Measurements from ENCODE around the gene ZFPM1. TPM values are rescaled to one million over a fixed set of nuclear protein-coding genes. Genes with fewer than 3 reads are reported as not detected.

Gene ZFPM1
- total RNA-seq, 1 experiment from 2014 or later, result 1.1 TPM

DNA sequence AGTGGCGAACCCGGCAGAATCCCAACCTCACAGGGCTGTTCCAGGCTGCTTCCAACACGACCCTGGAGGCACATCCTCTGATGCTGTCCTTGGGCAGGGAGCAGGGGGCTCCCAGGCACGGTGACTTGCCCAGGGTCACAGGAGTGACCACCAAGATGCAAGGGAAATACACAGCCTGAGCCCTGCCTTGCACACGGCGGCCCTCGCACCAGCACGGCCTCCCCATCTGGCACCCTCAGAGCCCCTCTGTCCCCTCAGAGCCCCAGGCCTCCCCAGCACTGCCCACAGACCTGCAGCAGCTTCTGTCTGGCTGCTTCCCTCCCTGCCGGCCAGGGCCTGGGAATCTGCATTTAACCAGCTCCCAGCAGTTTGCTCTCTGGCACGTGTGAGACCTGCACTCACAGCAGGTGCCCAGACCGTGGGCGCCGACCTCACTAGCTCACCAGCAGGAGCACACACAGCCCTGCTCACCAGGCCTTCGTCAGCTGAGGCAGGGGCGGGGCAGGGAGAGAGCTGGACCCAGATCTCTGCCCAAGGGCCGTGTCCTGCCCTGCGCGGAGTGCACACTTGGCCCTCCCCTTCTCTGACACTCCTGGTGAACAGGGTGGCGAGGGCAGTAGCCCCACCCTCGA, 87.4 kb downstream of the ZFPM1 start:
- no peaks in the 10 kb centered on the region; the same call in 1 of the 2 replicates for H3K27me3 ChIP-seq (ENCODE audit: control insufficient read depth, insufficient read depth, low read length)
- no peak overlapping the region for H3K4me3 ChIP-seq (ENCODE audit: insufficient read depth, low read depth, low read length)
- DNase-seq, result no peak
- no peaks in the 10 kb centered on the region; the same call in 1 of the 2 replicates for H3K36me3 ChIP-seq (replicated peaks; ENCODE audit: control insufficient read depth, insufficient read depth, low read length)

DNA sequence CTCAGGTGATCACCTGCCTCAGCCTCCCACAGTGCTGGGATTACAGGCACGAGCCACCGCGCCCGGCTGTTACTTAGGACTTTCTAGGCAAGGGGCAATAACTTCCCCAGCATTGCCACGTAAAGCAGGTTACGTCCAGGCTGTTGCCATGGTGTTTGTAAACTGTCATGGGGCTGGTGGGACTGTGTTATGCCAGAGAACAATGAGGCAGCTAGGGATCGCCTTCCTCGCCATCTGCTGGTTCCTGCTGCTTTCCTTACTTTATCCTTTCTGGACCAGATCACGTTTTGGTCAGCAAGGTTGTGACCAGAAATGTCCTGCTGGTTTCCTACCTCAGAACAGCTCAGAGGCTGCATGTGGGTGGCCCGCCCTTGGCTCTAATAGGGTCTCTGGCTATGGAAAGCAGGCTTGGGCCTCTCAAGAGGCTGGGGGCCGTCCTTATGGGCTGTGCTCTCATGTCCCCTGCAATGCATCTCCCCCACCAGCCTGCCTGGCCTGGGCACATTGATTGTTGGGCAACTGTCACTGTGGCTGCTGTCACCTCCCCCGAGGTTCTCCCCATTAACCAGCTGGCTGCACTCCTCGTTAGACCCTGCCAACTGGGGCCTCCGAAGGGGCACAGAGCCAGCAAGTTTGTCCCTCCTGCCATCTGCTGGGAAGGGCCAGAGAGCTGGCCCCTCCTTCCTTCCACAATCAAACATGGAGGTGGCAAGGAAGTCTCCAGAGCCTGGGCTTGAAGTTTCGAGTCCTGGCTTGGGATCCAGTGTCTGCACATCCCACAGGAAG, 88.9 kb downstream of the ZFPM1 start:
- peak; percentile 58 for DNase-seq
- Histone ChIP-seq H3K36me3 (replicated peaks; ENCODE audit: control insufficient read depth, insufficient read depth, low read length) (no peaks in the 10 kb centered on the region; the same call in 1 of the 2 replicates), H3K27me3 (ENCODE audit: control insufficient read depth, insufficient read depth, low read length) (peaks cover 6% of the 10 kb centered on the region), H3K4me3 (ENCODE audit: insufficient read depth, low read depth, low read length) (no peak overlapping the region)

DNA sequence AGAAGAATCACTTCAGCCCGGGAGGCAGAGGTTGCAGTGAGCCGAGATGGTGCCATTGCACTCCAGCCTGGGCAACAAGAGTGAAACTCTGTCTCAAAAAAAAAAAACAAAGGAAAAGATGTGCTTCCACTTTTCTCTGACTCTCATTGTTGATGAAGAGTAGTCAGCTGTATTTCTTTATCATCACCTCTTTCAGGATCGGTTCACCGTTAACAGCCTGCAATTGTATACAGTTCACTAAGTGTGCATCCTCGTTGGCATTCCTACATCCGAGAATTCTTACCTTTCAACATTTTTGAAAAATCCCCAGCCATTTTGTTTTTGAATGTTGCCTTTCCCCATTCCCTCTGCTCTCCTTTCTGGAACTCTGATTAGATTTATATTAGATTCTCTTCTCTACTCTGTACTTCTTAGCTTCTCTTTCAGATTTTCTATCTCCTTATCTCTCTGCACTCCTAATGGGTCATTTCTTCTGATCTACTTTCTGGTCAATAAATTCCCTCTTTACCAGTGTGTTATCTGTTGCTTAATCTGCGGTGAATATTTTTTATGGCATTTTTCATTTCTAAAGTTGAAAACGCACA, 90.2 kb downstream of the ZFPM1 start:
- DNase-seq, result peak; percentile 30
- peaks cover 8% of the 10 kb centered on the region for H3K27me3 ChIP-seq (ENCODE audit: control insufficient read depth, insufficient read depth, low read length)
- H3K36me3 ChIP-seq (replicated peaks; ENCODE audit: control insufficient read depth, insufficient read depth, low read length), result no peaks in the 10 kb centered on the region; the same call in 1 of the 2 replicates
- no peak overlapping the region for H3K4me3 ChIP-seq (ENCODE audit: insufficient read depth, low read depth, low read length)

DNA sequence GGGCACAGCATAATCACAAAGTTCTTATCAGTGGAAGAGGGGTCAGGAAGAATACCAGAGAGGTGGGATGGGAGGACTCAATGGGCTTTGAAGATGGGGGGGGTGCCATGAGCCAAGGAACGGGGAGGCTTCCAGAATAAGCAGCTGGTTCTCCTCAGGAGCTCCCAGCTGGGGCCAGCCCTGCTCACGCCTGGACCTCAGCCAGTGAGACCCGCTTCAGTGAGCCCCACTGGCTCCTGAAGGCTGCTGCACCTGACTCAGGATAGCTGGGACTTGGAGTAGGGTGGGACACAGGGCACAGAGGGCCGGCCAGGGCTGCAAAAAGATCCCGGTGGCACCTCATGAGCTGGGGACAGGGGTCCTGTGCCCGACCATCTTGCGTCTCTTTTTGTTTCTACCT, 92.7 kb downstream of the ZFPM1 start:
- DNase-seq, result no peak
- peaks cover 8% of the 10 kb centered on the region for H3K27me3 ChIP-seq (ENCODE audit: control insufficient read depth, insufficient read depth, low read length)
- no peaks in the 10 kb centered on the region; the same call in 1 of the 2 replicates for H3K36me3 ChIP-seq (replicated peaks; ENCODE audit: control insufficient read depth, insufficient read depth, low read length)
- no peak overlapping the region for H3K4me3 ChIP-seq (ENCODE audit: insufficient read depth, low read depth, low read length)

DNA sequence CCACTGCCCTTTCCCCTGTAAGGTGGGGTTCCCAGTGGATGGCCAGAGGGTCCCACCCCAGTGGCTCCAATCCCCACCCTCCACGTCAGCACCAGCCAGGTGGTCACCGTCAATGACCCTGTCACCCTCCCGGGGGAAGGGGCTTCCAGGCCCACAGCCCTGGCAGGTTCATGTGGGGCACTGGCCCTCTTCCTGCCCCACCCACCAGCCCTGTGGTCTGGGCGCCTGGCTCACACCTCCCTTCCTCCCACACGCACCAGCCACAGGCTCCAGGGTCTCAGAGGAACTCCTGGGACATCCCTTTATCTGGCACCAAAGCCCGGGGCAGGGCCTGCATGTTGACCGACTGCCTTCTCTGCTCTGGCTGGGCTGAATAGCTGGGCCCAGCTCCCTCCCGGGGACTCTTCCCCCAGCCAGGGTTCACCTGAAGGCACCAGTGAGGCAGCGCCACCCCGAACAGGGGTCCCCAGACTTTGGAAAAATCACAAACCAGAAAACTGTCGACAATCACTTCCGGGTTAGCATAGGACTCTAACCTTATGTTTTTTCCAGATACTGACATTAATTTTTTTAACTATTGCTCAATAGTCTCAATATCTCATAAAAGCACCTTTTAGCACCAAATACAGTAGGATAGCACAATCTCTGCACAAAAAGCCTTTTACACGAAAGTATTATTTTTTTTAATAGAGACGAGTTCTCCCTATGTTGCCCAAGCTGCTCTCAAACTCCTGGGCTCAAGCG, 95.2 kb downstream of the ZFPM1 start:
- H3K4me3 ChIP-seq (ENCODE audit: insufficient read depth, low read depth, low read length), result no peak overlapping the region
- no peaks in the 10 kb centered on the region; the same call in 1 of the 2 replicates for H3K36me3 ChIP-seq (replicated peaks; ENCODE audit: control insufficient read depth, insufficient read depth, low read length)
- peak; percentile 57 for DNase-seq
- peaks cover 8% of the 10 kb centered on the region for H3K27me3 ChIP-seq (ENCODE audit: control insufficient read depth, insufficient read depth, low read length)

DNA sequence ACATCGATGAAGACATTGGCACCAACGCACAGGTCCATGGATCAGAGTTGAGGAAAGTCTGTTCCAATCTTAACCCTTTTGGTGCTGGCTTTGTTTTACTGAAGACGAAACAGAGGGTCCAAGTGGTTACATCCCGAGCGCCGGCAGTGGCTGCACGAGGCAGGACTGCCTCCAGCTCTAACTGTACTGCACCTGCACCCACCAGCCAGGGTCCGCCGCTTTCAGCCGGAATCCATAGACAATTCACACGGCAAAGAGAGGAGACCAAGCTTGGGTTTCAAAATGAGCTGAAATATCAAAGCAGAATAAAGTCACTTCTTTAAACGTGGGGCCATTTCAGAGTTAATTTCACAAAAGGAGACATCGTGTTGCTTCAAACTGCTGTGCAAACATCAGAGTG, 95.9 kb downstream of the ZFPM1 start:
- peak; percentile 36 for DNase-seq
- peaks cover 8% of the 10 kb centered on the region for H3K27me3 ChIP-seq (ENCODE audit: control insufficient read depth, insufficient read depth, low read length)
- no peak overlapping the region for H3K4me3 ChIP-seq (ENCODE audit: insufficient read depth, low read depth, low read length)
- no peaks in the 10 kb centered on the region; the same call in 1 of the 2 replicates for H3K36me3 ChIP-seq (replicated peaks; ENCODE audit: control insufficient read depth, insufficient read depth, low read length)

DNA sequence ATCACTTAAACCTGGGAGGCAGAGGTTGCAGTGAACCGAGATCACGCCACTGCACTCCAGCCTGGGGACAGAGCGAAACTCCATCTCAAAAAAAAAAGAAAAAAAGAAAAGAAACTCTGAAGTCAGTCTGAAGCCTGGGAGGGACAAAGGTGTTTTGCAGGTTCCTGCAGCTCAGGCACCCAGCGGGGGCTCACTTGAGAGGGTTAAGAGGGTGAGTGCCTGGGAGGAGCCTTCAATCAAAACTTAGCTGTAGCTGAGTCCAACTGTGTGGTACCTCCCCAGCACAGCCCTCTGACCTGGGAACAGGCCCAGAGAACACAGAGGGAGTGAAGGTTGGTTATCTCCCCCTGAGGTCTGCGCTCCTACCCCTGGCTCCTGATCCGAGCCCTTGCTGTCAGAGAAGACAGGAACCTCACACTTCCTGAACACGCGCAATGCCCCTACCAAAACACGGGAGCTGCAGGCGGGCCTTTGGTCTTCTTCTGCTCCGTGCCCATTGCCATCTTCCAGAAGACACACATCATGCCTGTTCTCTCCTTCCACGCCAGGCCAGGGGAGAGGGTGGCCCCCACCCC, 96.7 kb downstream of the ZFPM1 start:
- DNase-seq, result peak; percentile 56
- Histone ChIP-seq H3K4me3 (ENCODE audit: insufficient read depth, low read depth, low read length) (no peak overlapping the region), H3K36me3 (replicated peaks; ENCODE audit: control insufficient read depth, insufficient read depth, low read length) (no peaks in the 10 kb centered on the region)

DNA sequence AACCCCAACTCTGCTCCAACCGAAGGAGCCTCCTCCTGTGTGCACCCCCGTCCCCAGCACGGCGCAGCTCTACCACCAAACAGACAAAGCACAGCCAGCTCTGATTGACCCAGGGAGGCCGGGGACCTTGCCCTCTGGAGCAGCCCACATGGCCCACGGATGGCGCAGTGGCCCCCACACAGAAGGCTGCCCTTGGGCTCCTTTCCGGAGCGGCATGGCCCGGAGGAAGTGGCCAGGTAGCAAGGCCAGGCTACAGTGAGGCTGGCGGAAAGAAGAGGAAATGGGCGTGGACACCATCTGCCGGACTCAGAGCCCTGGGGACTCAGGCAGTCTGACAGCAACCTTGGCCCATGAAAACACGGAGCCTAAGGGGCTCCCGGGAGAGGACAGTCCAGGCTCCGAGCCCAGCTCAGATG, 97.2 kb downstream of the ZFPM1 start:
- no peaks in the 10 kb centered on the region for H3K36me3 ChIP-seq (replicated peaks; ENCODE audit: control insufficient read depth, insufficient read depth, low read length)
- H3K27me3 ChIP-seq (ENCODE audit: control insufficient read depth, insufficient read depth, low read length), result peaks cover 8% of the 10 kb centered on the region
- no peak overlapping the region for H3K4me3 ChIP-seq (ENCODE audit: insufficient read depth, low read depth, low read length)
- peak; percentile 56 for DNase-seq

More for the DNA sequence above, 96.7 kb downstream of the ZFPM1 start:
- peaks cover 8% of the 10 kb centered on the region for H3K27me3 ChIP-seq (ENCODE audit: control insufficient read depth, insufficient read depth, low read length)

DNA sequence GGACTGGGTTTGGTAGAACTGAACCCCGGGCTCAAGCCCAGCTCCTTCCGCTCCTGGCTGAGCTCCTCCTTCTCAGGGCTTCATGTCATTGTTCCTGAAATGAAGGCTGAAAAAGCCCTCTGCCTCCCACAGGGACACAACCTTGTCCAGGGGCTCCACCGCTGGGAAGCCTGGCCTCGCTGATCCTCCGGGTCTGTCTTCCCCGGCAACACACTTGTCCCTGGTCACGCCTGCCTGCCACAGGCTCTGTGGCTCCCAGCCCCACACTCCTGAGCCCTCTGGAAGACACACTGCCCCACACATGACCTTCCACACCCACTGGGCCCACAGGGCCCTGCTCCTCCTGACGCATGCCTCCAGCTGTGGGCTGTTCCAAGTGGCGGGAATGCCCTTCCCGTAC, 99.1 kb downstream of the ZFPM1 start:
- Histone ChIP-seq H3K27me3 (ENCODE audit: control insufficient read depth, insufficient read depth, low read length) (peaks cover 2% of the 10 kb centered on the region), H3K36me3 (replicated peaks; ENCODE audit: control insufficient read depth, insufficient read depth, low read length) (no peaks in the 10 kb centered on the region), H3K4me3 (ENCODE audit: insufficient read depth, low read depth, low read length) (no peak overlapping the region)
- DNase-seq, result peak; percentile 54

DNA sequence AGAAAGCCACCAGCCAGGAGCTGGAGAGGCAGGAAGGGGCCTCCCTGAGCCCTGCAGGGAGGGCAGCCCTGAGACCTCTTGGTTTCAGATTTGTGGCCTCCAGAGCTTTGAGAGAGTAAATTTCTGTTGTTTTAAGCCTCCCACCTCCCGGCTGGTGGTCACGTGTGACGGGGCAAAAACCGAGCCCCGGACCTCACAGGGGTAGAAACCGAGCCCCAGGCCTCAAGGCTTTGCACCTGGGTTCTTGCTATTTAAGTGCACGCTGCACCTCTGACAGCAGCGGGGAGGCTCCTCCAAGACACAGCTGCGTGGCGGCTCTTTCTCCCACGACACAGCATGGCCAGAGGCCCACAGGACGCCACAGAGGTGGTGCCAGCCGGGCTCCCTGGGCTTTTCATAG, 99.7 kb downstream of the ZFPM1 start:
- no peak for DNase-seq
- Histone ChIP-seq H3K4me3 (ENCODE audit: insufficient read depth, low read depth, low read length) (no peak overlapping the region), H3K27me3 (ENCODE audit: control insufficient read depth, insufficient read depth, low read length) (peaks cover under 1% of the 10 kb centered on the region)

DNA sequence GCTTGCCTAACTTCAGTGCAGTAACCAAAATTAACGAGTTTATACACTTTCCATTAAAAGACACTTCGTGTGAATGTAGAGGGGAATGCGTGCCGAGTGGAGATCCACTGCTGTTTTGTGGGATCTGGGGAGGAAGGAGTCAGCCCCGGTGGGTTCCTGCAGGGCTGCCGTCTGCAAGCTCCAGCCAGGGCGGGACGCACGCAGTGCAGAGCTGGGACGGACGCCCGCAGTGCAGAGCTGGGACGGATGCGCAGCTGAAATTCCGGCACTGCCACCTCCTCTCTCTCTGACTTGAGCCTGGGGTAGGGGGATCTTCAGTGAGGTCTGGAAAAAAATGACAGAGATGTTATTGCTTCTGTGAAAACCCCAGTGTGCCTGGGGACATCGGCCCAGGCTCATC, 100.7 kb downstream of the ZFPM1 start:
- DNase-seq, result peak; percentile 51
- no peaks in the 10 kb centered on the region for H3K27me3 ChIP-seq (ENCODE audit: control insufficient read depth, insufficient read depth, low read length)
- no peak overlapping the region for H3K4me3 ChIP-seq (ENCODE audit: insufficient read depth, low read depth, low read length)
- H3K36me3 ChIP-seq (replicated peaks; ENCODE audit: control insufficient read depth, insufficient read depth, low read length), result no peaks in the 10 kb centered on the region

More for the DNA sequence above, 99.7 kb downstream of the ZFPM1 start:
- H3K36me3 ChIP-seq (replicated peaks; ENCODE audit: control insufficient read depth, insufficient read depth, low read length), result no peaks in the 10 kb centered on the region

DNA sequence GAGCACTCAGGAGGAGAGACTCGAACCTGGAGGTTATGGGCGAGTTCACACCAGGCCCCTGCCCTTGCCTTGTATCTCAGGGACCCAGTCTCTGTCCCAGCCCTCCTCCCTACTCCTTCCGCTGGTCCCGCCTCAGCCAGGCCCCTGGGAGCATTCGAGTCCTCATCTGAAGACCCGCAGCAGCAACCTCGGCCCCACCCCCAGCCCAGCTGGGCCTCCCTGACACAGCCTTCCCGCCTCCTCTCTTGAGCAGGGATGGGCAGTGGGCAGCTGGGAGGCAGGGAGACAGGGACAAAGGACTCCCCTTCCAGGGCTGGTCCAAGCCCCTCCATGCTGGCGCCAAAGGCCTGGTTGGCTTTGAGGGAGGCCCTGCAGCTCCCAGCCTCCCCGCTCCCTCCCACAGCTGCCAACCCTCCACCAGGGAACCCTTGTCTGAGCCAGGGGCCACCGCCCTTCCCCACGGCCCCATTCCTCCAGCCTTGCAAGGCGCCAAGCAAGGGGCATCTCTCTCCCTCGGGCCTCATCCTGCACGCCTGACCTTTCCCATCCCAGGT, 101.7 kb downstream of the ZFPM1 start:
- peak; percentile 76 for DNase-seq
- Histone ChIP-seq H3K27me3 (ENCODE audit: control insufficient read depth, insufficient read depth, low read length) (no peaks in the 10 kb centered on the region), H3K4me3 (ENCODE audit: insufficient read depth, low read depth, low read length) (no peak overlapping the region), H3K36me3 (replicated peaks; ENCODE audit: control insufficient read depth, insufficient read depth, low read length) (no peaks in the 10 kb centered on the region)

DNA sequence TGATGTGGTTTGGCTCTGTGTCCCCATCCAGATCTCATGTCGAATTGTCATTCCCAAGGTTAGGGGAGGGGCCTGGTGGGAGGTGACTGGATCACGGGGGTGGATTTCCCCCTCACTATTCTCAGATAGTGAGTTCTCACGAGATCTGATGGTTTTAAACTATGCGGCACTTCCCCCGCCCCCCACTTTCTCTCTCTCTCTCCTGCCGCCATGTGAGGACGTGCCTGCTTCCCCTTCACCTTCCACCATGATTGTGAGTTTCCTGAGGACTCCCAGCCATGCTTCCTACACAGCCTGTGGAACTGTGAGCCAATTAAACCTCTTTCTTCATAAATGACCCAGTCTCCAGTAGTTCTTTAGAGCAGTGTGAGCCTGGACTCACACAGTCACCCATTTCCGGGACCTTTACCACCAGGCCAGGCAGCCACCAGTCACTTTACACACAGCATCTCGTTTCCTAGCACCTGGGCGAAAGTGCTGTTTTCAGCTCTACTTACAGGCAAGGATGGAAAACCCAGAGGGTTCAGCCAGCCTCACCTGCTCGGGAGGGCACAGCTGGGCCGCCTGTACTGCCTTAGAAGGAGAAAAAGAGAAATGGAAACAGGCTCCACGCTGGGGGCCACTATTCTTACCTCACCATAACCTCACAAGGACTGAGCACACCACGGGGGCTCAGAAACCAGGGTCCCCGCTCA, 103.4 kb downstream of the ZFPM1 start:
- Histone ChIP-seq H3K36me3 (replicated peaks; ENCODE audit: control insufficient read depth, insufficient read depth, low read length) (no peaks in the 10 kb centered on the region), H3K4me3 (ENCODE audit: insufficient read depth, low read depth, low read length) (no peak overlapping the region), H3K27me3 (ENCODE audit: control insufficient read depth, insufficient read depth, low read length) (no peaks in the 10 kb centered on the region)
- no peak for DNase-seq
